HCT116 (cell line): ENCODE results near the gene TMCC1.

Source experiments
- EZH2phosphoT487 ChIP-seq: fragments of 200-600 bp; IDR thresholded peaks from 2 replicates; pipeline ENCODE4 v1.6.1; 2018; ENCODE audit warnings: antibody characterized with exemption, borderline replicate concordance
- POLR2A ChIP-seq: IDR thresholded peaks from 2 replicates; pipeline ENCODE4 v1.7.0; 2011; ENCODE audit warnings: borderline replicate concordance; ENCODE audit not compliant: insufficient read depth, insufficient read length; ENCODE audit errors: extremely low read depth
- POLR2AphosphoS5 ChIP-seq: IDR thresholded peaks from 2 replicates; pipeline ENCODE4 v1.6.1; 2011; ENCODE audit warnings: mild to moderate bottlenecking, low read depth, low read length, moderate library complexity
- SIN3A ChIP-seq: IDR thresholded peaks from 2 replicates; pipeline ENCODE4 v1.6.1; 2012; ENCODE audit warnings: low read depth
- SP1 ChIP-seq: IDR thresholded peaks from 2 replicates; pipeline ENCODE4 v1.6.1; 2012; ENCODE audit warnings: low read depth
- ZFX ChIP-seq: fragments of 450-650 bp; IDR thresholded peaks from 2 replicates; pipeline ENCODE4 v1.6.1; 2017
- TF ChIP-seq, protein P1 (sequence below), 3 experiments: fragments of 200-600 bp in 1 of 3; sonication (generic) in 1 of 3; IDR thresholded peaks in 2 of 3; conservative IDR thresholded peaks in 1 of 3; 2 replicates each; pipeline ENCODE4 v1.5.1; 2012 to 2017; ENCODE audit warnings: low read depth in 2 of 3, low read length in 2 of 3, antibody characterized with exemption in 1 of 3, borderline replicate concordance in 1 of 3, control low read depth in 1 of 3, mild to moderate bottlenecking in 1 of 3, mixed read lengths in 1 of 3, mixed run types in 1 of 3, moderate library complexity in 1 of 3; ENCODE audit not compliant: insufficient read depth in 1 of 3
- TF ChIP-seq, protein P2 (sequence below): IDR thresholded peaks from 2 replicates; pipeline ENCODE4 v1.6.1; 2012
- TF ChIP-seq, protein P3 (sequence below): IDR thresholded peaks from 2 replicates; pipeline ENCODE4 v1.6.1; 2012; ENCODE audit warnings: low read depth

DNA sequence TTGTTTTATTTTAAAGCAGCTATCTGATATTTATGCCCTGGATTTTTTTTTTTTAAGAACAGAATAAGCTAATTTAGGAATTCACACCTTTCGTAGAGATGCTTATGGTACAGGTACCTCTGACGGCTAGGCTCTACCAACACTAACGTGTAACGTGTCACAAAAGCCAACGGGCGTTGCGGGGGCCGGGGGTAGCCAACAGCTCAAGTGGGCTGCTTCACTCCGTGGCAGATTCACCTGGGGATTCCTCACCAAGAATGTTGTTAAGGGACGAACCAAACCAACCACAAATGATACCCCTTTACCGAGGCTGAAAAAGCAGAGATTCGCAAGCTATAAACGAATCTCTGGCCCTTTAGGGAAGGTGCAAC, 1.0 kb downstream of the TMCC1 start:
- TF ChIP-seq POLR2AphosphoS5 (no peak), ZFX (no peak), POLR2A (no peak), SIN3A (no peak), EZH2phosphoT487 (no peak), SP1 (no peak)
- TF ChIP-seq, protein P1, sequence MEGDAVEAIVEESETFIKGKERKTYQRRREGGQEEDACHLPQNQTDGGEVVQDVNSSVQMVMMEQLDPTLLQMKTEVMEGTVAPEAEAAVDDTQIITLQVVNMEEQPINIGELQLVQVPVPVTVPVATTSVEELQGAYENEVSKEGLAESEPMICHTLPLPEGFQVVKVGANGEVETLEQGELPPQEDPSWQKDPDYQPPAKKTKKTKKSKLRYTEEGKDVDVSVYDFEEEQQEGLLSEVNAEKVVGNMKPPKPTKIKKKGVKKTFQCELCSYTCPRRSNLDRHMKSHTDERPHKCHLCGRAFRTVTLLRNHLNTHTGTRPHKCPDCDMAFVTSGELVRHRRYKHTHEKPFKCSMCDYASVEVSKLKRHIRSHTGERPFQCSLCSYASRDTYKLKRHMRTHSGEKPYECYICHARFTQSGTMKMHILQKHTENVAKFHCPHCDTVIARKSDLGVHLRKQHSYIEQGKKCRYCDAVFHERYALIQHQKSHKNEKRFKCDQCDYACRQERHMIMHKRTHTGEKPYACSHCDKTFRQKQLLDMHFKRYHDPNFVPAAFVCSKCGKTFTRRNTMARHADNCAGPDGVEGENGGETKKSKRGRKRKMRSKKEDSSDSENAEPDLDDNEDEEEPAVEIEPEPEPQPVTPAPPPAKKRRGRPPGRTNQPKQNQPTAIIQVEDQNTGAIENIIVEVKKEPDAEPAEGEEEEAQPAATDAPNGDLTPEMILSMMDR (IDR thresholded peaks at IDR 0.05 in 2 of 3, conservative IDR thresholded peaks at IDR 0.05 in 1 of 3; ENCODE audit: borderline replicate concordance in 1 of 3, insufficient read depth in 1 of 3, low read depth in 2 of 3, low read length in 2 of 3): no peak
- TF ChIP-seq, protein P2, sequence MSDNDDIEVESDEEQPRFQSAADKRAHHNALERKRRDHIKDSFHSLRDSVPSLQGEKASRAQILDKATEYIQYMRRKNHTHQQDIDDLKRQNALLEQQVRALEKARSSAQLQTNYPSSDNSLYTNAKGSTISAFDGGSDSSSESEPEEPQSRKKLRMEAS: no peak
- TF ChIP-seq, protein P3, sequence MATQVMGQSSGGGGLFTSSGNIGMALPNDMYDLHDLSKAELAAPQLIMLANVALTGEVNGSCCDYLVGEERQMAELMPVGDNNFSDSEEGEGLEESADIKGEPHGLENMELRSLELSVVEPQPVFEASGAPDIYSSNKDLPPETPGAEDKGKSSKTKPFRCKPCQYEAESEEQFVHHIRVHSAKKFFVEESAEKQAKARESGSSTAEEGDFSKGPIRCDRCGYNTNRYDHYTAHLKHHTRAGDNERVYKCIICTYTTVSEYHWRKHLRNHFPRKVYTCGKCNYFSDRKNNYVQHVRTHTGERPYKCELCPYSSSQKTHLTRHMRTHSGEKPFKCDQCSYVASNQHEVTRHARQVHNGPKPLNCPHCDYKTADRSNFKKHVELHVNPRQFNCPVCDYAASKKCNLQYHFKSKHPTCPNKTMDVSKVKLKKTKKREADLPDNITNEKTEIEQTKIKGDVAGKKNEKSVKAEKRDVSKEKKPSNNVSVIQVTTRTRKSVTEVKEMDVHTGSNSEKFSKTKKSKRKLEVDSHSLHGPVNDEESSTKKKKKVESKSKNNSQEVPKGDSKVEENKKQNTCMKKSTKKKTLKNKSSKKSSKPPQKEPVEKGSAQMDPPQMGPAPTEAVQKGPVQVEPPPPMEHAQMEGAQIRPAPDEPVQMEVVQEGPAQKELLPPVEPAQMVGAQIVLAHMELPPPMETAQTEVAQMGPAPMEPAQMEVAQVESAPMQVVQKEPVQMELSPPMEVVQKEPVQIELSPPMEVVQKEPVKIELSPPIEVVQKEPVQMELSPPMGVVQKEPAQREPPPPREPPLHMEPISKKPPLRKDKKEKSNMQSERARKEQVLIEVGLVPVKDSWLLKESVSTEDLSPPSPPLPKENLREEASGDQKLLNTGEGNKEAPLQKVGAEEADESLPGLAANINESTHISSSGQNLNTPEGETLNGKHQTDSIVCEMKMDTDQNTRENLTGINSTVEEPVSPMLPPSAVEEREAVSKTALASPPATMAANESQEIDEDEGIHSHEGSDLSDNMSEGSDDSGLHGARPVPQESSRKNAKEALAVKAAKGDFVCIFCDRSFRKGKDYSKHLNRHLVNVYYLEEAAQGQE: no peak
